Measurements from ENCODE around the gene BZW2.
"Not testable (repeated sequence)": the region's sequence is repeated elsewhere in the genome, so short reads cannot be mapped to it uniquely, and the experiment has no call there.

The BZW2 gene

DNA sequence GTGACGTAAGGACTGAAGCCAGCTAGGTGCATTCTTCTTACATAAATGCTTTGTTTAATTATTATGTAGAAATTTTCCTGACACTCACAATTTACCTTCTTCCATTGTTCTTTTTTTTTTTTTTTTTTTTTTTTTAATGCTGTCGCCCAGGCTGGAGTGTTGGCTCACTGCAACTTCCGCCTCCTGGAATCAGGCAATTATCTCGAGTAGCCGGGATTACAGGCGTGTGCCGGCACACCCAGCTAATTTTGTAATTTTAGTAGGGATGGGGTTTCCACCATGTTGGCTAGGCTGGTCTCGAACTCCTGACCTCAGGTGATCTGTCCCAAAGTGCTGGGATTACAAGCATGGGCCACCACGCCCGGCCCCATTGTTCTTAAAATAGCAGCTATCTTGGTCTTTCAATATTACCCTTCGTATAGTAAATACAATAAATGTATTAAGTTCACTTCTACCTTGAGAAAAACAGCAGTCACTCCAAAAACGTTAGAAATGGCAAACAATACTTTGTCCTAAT lies 32.1 kb downstream of the BZW2 start:
- no peak for DNase-seq

GRCh38 chr7:16678645-16679566 lies 32.9 kb downstream of the BZW2 start:
- DNase-seq, result not testable (repeated sequence)

DNA sequence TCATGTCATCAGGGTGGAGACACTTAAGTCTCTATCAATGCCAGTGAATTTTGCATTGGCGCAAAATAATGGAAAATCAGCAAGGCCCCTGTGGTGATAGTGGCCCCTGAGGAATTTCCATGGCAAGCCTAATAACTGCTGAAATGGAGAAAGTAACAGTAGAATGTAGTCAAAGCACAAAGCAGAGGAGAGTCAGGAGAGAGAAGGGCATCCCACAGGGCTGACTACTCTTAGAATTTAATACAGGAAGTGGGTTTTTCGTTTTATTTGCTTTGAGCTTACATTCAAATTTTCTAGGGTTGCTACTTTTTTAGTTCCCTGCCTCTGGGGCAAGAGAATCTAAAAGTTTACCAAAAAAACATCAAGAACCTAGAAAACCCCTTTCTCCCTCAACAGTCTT lies 39.0 kb downstream of the BZW2 start:
- DNase-seq, result peak in 2 of 6 experiments; percentile 7 to 29

DNA sequence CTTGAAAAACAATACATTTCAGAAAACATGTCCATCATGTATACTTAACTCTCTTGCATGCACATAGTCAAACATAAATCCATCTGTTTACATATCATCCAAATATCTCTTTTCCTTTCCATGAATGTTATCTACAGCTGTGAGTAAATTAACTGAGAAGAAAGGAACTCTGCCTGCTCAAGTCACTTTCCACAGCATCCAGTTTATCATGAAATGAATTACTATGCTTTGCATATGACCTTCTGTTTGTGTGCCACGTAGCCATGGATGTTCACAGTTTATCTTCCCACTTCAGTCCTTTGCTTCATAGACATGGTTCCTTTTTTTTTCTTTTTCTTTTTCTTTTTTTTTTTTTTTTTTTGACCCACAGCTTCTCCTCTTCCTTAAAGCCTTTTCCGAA lies 39.6 kb downstream of the BZW2 start:
- no peak for DNase-seq

- DNase-seq, result no peak
These were observed 42.3 kb downstream of the BZW2 start for GRCh38 chr7:16688249-16688648.

DNA sequence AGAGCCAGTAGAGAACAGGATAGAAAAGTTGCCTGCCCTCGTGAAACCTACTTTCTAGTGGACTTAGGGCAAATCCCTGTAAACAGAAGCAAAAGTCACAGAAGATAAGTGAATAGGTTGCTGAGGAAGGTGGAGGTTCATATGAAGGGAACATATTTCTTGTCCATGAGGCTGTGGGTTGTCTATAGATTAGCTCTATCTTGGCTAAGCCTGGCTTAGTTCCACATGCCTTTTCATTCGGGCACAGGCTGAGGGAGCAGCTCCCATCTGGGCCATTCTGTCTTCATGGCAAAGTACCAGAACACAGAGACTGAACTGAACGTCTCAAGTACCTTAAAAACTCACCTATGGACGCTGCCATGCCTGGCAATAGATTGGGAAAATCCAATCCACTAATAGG lies 45.3 kb downstream of the BZW2 start:
- no peak for DNase-seq

DNA sequence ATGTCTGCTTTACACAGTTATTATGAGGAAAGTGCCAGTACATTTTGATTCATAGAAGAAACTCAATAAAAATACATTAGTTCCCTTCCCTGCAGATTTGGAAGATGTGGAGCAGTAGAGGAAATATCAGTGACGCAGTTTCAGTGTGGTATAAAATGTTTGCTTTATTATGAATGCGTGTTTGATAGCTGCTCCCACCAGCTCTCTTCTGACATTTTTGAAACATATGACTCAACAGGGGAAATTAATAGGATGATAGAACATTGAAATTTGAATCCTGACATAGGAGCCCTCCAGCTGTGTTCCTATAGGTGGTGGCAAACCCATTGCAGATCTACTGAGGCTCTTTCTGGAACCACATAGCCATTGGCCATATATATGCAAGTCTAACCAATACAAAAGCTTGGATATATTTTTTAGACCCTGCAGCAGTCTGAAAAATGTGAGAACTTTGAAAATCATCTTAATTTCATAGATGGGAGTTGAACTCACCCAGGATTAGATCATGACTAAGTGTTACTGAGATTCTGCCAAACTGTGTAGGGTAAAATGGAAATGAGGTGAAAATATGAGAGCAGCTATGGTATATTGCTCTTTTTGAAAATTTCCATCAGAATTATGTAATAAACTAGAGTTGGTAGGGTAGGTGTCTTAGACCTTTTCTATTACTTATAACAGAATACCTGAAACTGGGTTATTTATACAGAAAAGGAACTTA lies 47.8 kb downstream of the BZW2 start:
- no peak for DNase-seq

DNA sequence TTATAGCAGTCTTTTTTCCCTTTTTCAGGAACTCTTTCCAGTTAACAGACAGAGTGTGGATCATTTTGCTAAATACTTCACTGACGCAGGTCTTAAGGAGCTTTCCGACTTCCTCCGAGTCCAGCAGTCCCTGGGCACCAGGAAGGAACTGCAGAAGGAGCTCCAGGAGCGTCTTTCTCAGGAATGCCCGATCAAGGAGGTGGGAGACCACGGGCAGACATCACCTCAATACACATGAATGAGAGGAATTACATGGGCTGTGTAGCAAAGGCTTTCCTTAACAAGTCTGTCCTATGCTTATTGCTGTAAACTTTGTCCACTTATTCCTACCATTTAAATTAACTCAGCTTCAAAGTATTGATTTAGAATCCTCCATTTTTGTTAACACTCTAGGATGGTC lies 48.8 kb downstream of the BZW2 start:
- DNase-seq, result no peak

DNA sequence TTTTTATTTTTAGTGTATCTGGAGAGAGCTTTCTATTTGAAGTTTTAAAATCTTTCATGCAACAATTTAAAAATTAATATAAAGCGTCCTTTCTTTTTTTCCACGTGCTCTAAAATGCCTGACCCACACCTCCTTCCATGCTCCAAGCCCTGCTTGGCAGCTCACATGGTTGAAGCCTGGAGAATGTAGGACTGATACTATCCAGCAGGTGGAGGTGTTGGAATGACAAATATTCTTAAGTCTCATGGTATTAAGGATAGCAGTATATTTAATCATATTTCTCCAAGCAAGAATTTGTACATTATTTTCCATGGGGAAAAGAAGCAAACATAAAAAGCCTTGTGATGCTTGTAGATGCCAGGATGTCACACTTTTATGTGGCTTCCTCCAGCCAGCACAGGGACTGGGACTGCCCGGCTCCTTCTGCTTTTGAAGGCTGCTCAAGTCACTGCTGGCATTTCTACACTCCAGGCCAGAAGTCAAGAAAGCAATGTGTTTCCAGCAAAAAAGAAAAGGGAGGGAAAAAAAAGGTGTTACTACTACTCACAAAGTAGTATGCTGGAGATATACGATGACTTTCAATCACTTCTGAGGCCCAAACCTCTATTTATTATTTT lies 49.7 kb downstream of the BZW2 start:
- no peak for DNase-seq

- no peak for DNase-seq
These were observed 51.7 kb downstream of the BZW2 start for GRCh38 chr7:16697507-16698199.

DNA sequence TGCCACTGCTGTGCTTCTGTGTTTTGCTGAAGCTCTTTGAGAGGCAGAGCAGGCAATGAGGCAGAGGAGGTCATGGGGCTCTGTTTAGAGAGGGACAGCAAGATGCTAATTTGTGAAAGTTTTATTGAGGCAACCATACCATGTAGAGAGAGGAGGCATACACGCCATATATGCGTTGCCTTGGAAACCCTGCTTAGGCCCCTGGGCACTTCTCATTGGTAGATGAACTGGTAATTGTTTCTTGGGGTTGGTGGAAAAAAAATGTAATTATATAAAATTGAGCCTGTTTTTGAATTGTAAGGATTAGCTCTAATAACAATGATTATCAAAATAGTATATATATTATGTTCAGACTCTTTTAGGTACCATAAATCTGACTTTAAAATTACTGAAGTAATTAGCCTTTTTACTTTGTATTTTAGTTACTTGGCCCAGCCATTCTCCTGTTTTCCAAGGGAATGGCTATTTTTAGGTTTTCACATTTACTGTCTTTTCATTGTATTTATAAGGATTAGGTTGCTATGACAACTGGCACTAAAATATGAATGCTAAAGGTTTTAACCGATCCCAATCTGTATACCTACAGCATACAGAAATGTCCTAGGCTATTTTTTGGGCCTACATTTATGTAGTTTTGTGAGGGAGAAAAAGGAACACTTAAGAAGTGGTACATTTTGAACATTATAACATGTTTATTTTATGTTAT lies 52.4 kb downstream of the BZW2 start:
- no peak for DNase-seq

- DNase-seq, result no peak
These were observed 56.5 kb downstream of the BZW2 start for GRCh38 chr7:16702441-16702840.

- no peak for DNase-seq
These were observed 62.5 kb downstream of the BZW2 start for GRCh38 chr7:16708511-16708910.

- no peak for DNase-seq
These were observed 63.0 kb downstream of the BZW2 start for GRCh38 chr7:16708980-16709379.

GRCh38 chr7:16710651-16711050 lies 64.7 kb downstream of the BZW2 start:
- DNase-seq, result no peak

GRCh38 chr7:16711730-16712129 lies 65.7 kb downstream of the BZW2 start:
- no peak for DNase-seq

DNA sequence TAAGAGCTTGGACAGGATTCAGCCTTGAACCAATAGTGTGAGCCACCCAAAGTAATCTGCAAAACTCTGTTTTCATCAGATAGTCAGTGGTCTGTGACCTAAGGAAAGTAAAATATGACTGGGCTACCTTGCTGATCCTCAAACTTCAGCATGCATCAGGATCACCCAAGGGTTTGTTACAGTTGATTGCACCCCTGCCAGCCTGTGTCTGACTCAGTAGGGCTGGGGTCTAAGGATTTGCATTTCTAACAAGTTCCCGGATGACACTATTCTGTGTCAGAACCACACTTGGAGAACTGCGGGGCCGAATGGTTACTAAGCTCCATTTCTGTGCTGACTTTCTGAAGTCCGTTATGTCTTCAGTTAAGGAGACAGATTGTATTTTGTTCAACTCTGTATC lies 66.9 kb downstream of the BZW2 start:
- no peak for DNase-seq

DNA sequence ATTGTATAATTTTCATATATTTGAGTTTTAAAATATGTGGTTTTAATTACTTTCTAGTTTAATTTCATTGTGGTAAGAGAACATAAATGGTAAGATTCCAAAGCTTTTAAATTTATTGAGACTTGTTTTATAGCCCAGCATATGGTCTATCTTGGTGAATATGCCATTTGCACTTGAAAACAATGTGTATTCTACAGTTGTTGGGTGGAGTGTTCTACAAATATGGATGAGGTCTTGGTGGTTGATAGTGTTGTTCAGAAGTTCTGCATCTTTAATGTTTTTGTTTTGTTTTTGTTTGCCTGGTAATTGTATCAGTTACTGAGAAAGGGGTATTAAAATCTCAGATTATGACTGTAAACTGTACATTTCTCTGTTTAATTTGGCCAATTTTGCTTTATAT lies 69.9 kb downstream of the BZW2 start:
- no peak for DNase-seq

DNA sequence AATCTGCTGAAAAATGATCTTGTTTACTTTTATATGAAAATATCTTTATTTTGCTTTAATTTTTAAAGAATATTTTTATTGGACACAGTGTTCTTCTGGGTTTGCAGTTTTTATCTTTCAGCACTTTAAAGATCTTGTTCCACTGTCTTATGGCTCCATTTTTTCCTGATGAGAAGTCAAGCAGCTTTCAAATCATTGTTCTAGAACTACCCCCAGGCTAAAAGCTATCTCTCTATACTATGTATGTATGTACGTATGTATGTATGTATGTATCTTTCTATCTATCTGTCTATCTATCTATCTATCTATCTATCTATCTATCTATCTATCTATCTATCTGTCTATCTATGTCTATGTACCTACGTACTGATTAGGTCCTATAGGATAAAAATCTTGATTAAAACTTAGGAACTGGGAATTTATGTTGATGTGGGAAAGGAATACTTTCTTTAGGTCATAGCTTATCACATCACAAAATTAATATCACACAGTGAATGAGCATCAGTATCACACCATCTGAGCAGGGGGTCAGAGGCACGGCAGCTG lies 72.2 kb downstream of the BZW2 start:
- DNase-seq, result no peak

- no peak for DNase-seq
These were observed 73.7 kb downstream of the BZW2 start for GRCh38 chr7:16719699-16720098.

- no peak for DNase-seq
These were observed 75.6 kb downstream of the BZW2 start for GRCh38 chr7:16721541-16721940.

- no peak for DNase-seq
These were observed 78.4 kb downstream of the BZW2 start for GRCh38 chr7:16724344-16724743.

Measured in stimulated activated naive CD4-positive, alpha-beta T cell (primary cell).